Prostate gland (tissue), 2 donors: Measurements from ENCODE around the gene C16orf78.

Experiments used
- CTCF ChIP-seq, 4 experiments: fragments of 200-600 bp in 2 of 4; fragments of 450-650 bp in 2 of 4; sonication (generic) in 2 of 4; IDR thresholded peaks; 1 replicate in 3 of 4; 2 replicates in 1 of 4; pipeline ENCODE4 v1.5.1; 2016 to 2019; ENCODE audit warnings: antibody characterized with exemption in 4 of 4, mild to moderate bottlenecking in 2 of 4, moderate library complexity in 2 of 4
- POLR2A ChIP-seq: fragments of 450-650 bp; IDR thresholded peaks from one replicate; pipeline ENCODE4 v1.6.1; 2016; ENCODE audit warnings: antibody characterized with exemption, mild to moderate bottlenecking
- POLR2AphosphoS5 ChIP-seq: sonication (generic); formaldehyde crosslinking; IDR thresholded peaks from one replicate; pipeline ENCODE4 v1.6.1; 2017; ENCODE audit warnings: antibody characterized with exemption

DNA sequence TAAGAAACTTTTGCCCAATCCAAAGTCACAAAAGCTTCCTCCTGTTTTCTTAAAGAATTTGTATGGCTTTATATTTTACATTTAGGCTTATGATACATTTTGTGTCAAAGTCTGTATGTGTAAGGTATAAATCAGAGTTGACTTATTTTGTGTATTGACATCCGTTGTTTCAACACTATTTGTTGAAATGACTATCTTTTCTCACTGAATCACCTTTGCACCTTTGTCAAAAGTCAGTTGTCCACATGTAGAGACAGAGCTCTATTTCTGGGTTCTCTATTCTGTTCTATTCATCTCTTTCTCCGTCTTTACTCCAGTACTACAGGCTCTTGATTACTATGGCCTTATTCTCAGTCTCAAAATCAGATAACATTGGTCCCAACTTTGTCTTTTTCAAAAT, 73.2 kb downstream of the C16orf78 start:
- TF ChIP-seq POLR2A (no peak), CTCF (IDR thresholded peaks at IDR 0.05) (no peak), POLR2AphosphoS5 (no peak)
